ENCODE data around the gene WWOX. TPM values are rescaled to one million over a fixed set of nuclear protein-coding genes. Genes with fewer than 3 reads are reported as not detected.

Gene WWOX
- total RNA-seq, 2 experiments from 2014 or later: 14.3 to 16.5 TPM

GRCh38 chr16:79097166-79097565 is 997.7 kb downstream of the WWOX start:
- intact Hi-C loops (cut with micrococcal nuclease): no loop called here
- ChIA-PET POLR2A (no interaction called here), CTCF (no interaction called here)
- Mint-ChIP-seq H3K36me3 (no peaks in the 10 kb centered on the region), H3K9me3 (no peaks in the 10 kb centered on the region), H3K27ac (no peak overlapping the region), H3K4me1 (ENCODE audit: low read depth) (peaks cover 20% of the 10 kb centered on the region), H3K27me3 (no peaks in the 10 kb centered on the region), H3K4me3 (no peak overlapping the region)
- DNase-seq: no peak

GRCh38 chr16:79097771-79098170 is 998.3 kb downstream of the WWOX start:
- no peaks in the 10 kb centered on the region for H3K36me3 Mint-ChIP-seq
- DNase-seq: no peak
- no peak overlapping the region for H3K27ac Mint-ChIP-seq
- intact Hi-C loops (cut with micrococcal nuclease): no loop called here
- ChIA-PET POLR2A (no interaction called here), CTCF (no interaction called here)
- H3K4me3 Mint-ChIP-seq: no peak overlapping the region
- H3K27me3 Mint-ChIP-seq: no peaks in the 10 kb centered on the region
- H3K9me3 Mint-ChIP-seq: no peaks in the 10 kb centered on the region
- H3K4me1 Mint-ChIP-seq (ENCODE audit: low read depth): peaks cover 14% of the 10 kb centered on the region

GRCh38 chr16:79098907-79099306 is 999.5 kb downstream of the WWOX start:
- no peak overlapping the region for H3K4me3 Mint-ChIP-seq
- no peak overlapping the region for H3K27ac Mint-ChIP-seq
- H3K9me3 Mint-ChIP-seq: no peaks in the 10 kb centered on the region
- no peak for DNase-seq
- peaks cover 5% of the 10 kb centered on the region for H3K4me1 Mint-ChIP-seq (ENCODE audit: low read depth)
- intact Hi-C loops (cut with micrococcal nuclease): no loop called here
- CTCF ChIA-PET: no interaction called here
- POLR2A ChIA-PET: interaction anchor here (0.5 kb wide), 1 partner anchor 495 kb away, joined by 3 read pairs; no protein-coding TSS in a partner anchor
- H3K36me3 Mint-ChIP-seq: no peaks in the 10 kb centered on the region
- no peaks in the 10 kb centered on the region for H3K27me3 Mint-ChIP-seq

GRCh38 chr16:79099716-79100115 is 1000.3 kb downstream of the WWOX start:
- Mint-ChIP-seq H3K36me3 (no peaks in the 10 kb centered on the region), H3K9me3 (no peaks in the 10 kb centered on the region), H3K27me3 (no peaks in the 10 kb centered on the region), H3K4me1 (ENCODE audit: low read depth) (peaks cover 4% of the 10 kb centered on the region), H3K4me3 (no peak overlapping the region), H3K27ac (no peak overlapping the region)
- ChIA-PET CTCF (no interaction called here), POLR2A (no interaction called here)
- intact Hi-C loops (cut with micrococcal nuclease): no loop called here
- DNase-seq: no peak

- H3K27me3 Mint-ChIP-seq: no peaks in the 10 kb centered on the region
- no peak overlapping the region for H3K27ac Mint-ChIP-seq
- H3K36me3 Mint-ChIP-seq: no peaks in the 10 kb centered on the region
- intact Hi-C loops (cut with micrococcal nuclease): no loop called here
- peaks cover 4% of the 10 kb centered on the region for H3K4me1 Mint-ChIP-seq (ENCODE audit: low read depth)
- CTCF ChIA-PET: interaction anchor here (1.2 kb wide), 1 partner anchor 54 kb away, joined by 3 read pairs; no protein-coding TSS in a partner anchor
- H3K4me3 Mint-ChIP-seq: no peak overlapping the region
- H3K9me3 Mint-ChIP-seq: no peaks in the 10 kb centered on the region
- POLR2A ChIA-PET: no interaction called here
- DNase-seq: no peak
Measured at GRCh38 chr16:79100447-79100846, 1001.0 kb downstream of the WWOX start.

GRCh38 chr16:79101491-79101890 is 1002.0 kb downstream of the WWOX start:
- H3K27ac Mint-ChIP-seq: no peak overlapping the region
- H3K4me1 Mint-ChIP-seq (ENCODE audit: low read depth): peaks cover 4% of the 10 kb centered on the region
- ChIA-PET POLR2A (no interaction called here), CTCF (interaction anchor here (1.2 kb wide), 1 partner anchor 55 kb away, joined by 3 read pairs; no protein-coding TSS in a partner anchor)
- intact Hi-C loops (cut with micrococcal nuclease): no loop called here
- no peaks in the 10 kb centered on the region for H3K36me3 Mint-ChIP-seq
- no peak overlapping the region for H3K4me3 Mint-ChIP-seq
- no peaks in the 10 kb centered on the region for H3K9me3 Mint-ChIP-seq
- H3K27me3 Mint-ChIP-seq: no peaks in the 10 kb centered on the region
- no peak for DNase-seq

GRCh38 chr16:79104567-79104966 is 1005.1 kb downstream of the WWOX start:
- ChIA-PET CTCF (no interaction called here), POLR2A (no interaction called here)
- Mint-ChIP-seq H3K4me3 (no peak overlapping the region), H3K27ac (no peak overlapping the region), H3K9me3 (no peaks in the 10 kb centered on the region), H3K4me1 (ENCODE audit: low read depth) (peaks cover 4% of the 10 kb centered on the region), H3K36me3 (no peaks in the 10 kb centered on the region), H3K27me3 (no peaks in the 10 kb centered on the region)
- DNase-seq: no peak
- intact Hi-C loops (cut with micrococcal nuclease): no loop called here

- Mint-ChIP-seq H3K27ac (no peak overlapping the region), H3K36me3 (no peaks in the 10 kb centered on the region), H3K4me1 (ENCODE audit: low read depth) (no peaks in the 10 kb centered on the region), H3K4me3 (no peak overlapping the region), H3K27me3 (no peaks in the 10 kb centered on the region), H3K9me3 (no peaks in the 10 kb centered on the region)
- ChIA-PET CTCF (no interaction called here), POLR2A (no interaction called here)
- DNase-seq: no peak
- intact Hi-C loops (cut with micrococcal nuclease): no loop called here
Measured at GRCh38 chr16:79107301-79107700, 1007.8 kb downstream of the WWOX start.

- Mint-ChIP-seq H3K27ac (no peak overlapping the region), H3K4me3 (no peak overlapping the region), H3K27me3 (no peaks in the 10 kb centered on the region), H3K36me3 (no peaks in the 10 kb centered on the region), H3K9me3 (no peaks in the 10 kb centered on the region), H3K4me1 (ENCODE audit: low read depth) (no peaks in the 10 kb centered on the region)
- intact Hi-C loops (cut with micrococcal nuclease): no loop called here
- ChIA-PET POLR2A (no interaction called here), CTCF (no interaction called here)
- DNase-seq: no peak
Measured at GRCh38 chr16:79109771-79110170, 1010.3 kb downstream of the WWOX start.

GRCh38 chr16:79110242-79110641 is 1010.8 kb downstream of the WWOX start:
- DNase-seq: no peak
- POLR2A ChIA-PET: no interaction called here
- no peak overlapping the region for H3K27ac Mint-ChIP-seq
- no peaks in the 10 kb centered on the region for H3K36me3 Mint-ChIP-seq
- no peaks in the 10 kb centered on the region for H3K27me3 Mint-ChIP-seq
- no peaks in the 10 kb centered on the region for H3K4me1 Mint-ChIP-seq (ENCODE audit: low read depth)
- H3K4me3 Mint-ChIP-seq: no peak overlapping the region
- intact Hi-C loops (cut with micrococcal nuclease): no loop called here
- no peaks in the 10 kb centered on the region for H3K9me3 Mint-ChIP-seq
- CTCF ChIA-PET: no interaction called here

- no peak overlapping the region for H3K4me3 Mint-ChIP-seq
- DNase-seq: no peak
- intact Hi-C loops (cut with micrococcal nuclease): no loop called here
- no peaks in the 10 kb centered on the region for H3K27me3 Mint-ChIP-seq
- H3K27ac Mint-ChIP-seq: no peak overlapping the region
- ChIA-PET POLR2A (no interaction called here), CTCF (no interaction called here)
- no peaks in the 10 kb centered on the region for H3K9me3 Mint-ChIP-seq
- H3K36me3 Mint-ChIP-seq: no peaks in the 10 kb centered on the region
- no peaks in the 10 kb centered on the region for H3K4me1 Mint-ChIP-seq (ENCODE audit: low read depth)
Measured at GRCh38 chr16:79110953-79111352, 1011.5 kb downstream of the WWOX start.

GRCh38 chr16:79112462-79112861 is 1013.0 kb downstream of the WWOX start:
- CTCF ChIA-PET: interaction anchor here (0.7 kb wide), 1 partner anchor 43 kb away, joined by 3 read pairs; no protein-coding TSS in a partner anchor
- Mint-ChIP-seq H3K4me3 (no peak overlapping the region), H3K36me3 (no peaks in the 10 kb centered on the region), H3K4me1 (ENCODE audit: low read depth) (no peaks in the 10 kb centered on the region), H3K27me3 (no peaks in the 10 kb centered on the region), H3K9me3 (no peaks in the 10 kb centered on the region), H3K27ac (no peak overlapping the region)
- intact Hi-C loops (cut with micrococcal nuclease): no loop called here
- DNase-seq: no peak
- POLR2A ChIA-PET: no interaction called here

GRCh38 chr16:79113826-79114225 is 1014.4 kb downstream of the WWOX start:
- Mint-ChIP-seq H3K27ac (no peak overlapping the region), H3K27me3 (no peaks in the 10 kb centered on the region), H3K9me3 (no peaks in the 10 kb centered on the region), H3K4me1 (ENCODE audit: low read depth) (no peaks in the 10 kb centered on the region), H3K4me3 (no peak overlapping the region), H3K36me3 (no peaks in the 10 kb centered on the region)
- POLR2A ChIA-PET: no interaction called here
- DNase-seq: no peak
- CTCF ChIA-PET: no interaction called here
- intact Hi-C loops (cut with micrococcal nuclease): no loop called here

GRCh38 chr16:79114759-79115158 is 1015.3 kb downstream of the WWOX start:
- H3K27me3 Mint-ChIP-seq: no peaks in the 10 kb centered on the region
- H3K4me1 Mint-ChIP-seq (ENCODE audit: low read depth): no peaks in the 10 kb centered on the region
- intact Hi-C loops (cut with micrococcal nuclease): no loop called here
- ChIA-PET POLR2A (no interaction called here), CTCF (no interaction called here)
- no peak overlapping the region for H3K4me3 Mint-ChIP-seq
- H3K9me3 Mint-ChIP-seq: no peaks in the 10 kb centered on the region
- DNase-seq: no peak
- H3K36me3 Mint-ChIP-seq: no peaks in the 10 kb centered on the region
- no peak overlapping the region for H3K27ac Mint-ChIP-seq
